ENCODE data around the gene POPDC3. TPM values are rescaled to one million over a fixed set of nuclear protein-coding genes. Genes with fewer than 3 reads are reported as not detected.

Gene POPDC3
- total RNA-seq, 1 donor from 2014 or later, result 5.3 TPM

GRCh38 chr6:105162377-105162776 is 17.4 kb downstream of the POPDC3 start:
- FAIRE-seq (no peak), DNase-seq (ENCODE audit: low spot score in 2 of 2) (no peak)

DNA sequence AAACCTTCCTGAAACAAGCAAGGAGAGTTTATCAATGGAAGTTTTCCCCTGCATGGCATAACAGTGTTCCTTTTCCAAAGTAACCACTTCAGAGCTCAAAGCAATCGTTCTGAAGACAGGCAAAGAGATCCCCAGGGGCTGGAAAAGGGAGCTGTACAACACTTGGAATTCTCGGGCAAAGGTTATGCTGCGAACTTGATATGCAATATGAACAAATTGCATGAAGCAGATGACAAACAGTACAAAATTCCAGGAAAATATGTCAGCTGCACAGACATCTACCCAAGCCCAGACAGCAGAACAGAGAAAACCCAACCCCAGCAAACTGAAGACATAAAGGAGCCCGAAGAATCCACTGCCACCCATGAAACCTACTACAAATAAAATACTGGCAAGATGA is 18.4 kb downstream of the POPDC3 start:
- DNase-seq (ENCODE audit: low spot score in 2 of 2) (no peak), FAIRE-seq (no peak)

GRCh38 chr6:105153676-105154075 is 26.1 kb downstream of the POPDC3 start:
- DNase-seq (ENCODE audit: low spot score in 2 of 2) (no peak), FAIRE-seq (no peak)

GRCh38 chr6:105152880-105153279 is 26.9 kb downstream of the POPDC3 start:
- DNase-seq (ENCODE audit: low spot score in 2 of 2) (no peak), FAIRE-seq (no peak)

GRCh38 chr6:105151644-105152043 is 28.2 kb downstream of the POPDC3 start:
- FAIRE-seq, result no peak
- no peak for DNase-seq (ENCODE audit: low spot score in 2 of 2)

DNA sequence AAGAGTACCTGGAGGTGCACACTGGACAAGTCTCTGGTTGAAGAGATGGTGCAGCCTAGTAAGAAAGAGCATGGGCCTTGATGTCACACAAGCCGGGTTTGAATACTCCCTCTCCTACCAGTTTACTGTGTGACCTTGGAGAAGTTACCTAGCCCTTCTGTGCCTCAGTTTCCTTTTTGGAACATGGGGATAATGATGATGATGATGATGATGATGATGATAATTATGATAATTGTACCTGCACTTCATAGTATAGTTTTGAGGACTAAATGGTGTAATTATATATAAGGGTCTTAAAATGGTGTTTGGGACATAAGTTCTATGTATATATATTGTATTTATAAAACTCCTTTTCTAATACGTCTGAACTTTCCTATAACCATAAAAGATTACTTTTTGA is 41.7 kb downstream of the POPDC3 start:
- FAIRE-seq, result no peak
- no peak for DNase-seq (ENCODE audit: low spot score in 2 of 2)

GRCh38 chr6:105137388-105137787 is 42.4 kb downstream of the POPDC3 start:
- peak; percentile 19 to 32 for DNase-seq (ENCODE audit: low spot score in 2 of 2)
- no peak for FAIRE-seq

DNA sequence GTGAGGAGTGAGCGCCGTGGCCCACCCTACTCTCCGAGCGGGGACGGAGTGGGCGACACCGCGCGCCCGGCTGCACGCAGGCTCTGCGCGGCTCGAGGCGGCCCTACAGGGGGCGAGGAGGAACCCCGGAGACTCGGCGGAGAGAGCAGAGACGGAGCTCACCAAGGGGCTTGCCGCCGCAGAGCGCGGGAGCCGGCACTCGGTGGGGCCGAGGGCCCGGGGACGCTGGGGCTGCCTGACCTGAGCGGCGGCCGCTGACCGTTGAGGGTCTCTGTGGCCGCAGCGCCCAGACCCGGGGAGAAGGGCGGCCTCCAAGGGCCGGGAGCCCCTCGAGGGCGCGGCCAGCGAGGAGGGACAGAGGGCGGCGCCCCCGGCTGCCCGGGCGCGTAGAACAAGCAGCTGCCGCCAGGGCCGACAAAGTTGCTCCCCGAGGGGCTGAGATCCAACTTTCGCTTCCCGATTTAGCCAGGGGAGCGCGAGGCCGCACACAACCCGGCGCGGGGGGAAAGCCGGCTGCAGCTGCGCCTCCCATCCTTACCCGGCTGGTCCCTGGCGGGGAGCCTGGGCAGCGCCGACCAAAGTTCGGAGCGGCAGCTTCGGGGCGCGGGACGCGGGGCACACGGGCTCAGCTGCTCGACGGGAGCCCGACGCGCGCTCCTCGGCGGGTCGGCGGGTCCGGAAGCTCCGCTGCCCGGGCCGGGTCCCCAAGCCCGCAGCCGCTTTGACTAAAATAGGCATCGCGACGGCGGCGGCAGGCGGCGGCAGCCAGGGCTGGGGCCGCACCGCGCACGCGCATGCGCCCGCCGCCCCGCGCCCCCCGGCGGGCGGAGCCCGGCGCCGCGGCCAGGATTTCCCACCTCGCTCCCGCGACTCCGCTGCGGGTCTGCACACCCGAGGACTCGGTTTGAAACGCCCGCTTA is 43.1 kb downstream of the POPDC3 start:
- DNase-seq (ENCODE audit: low spot score in 2 of 2) (peak; percentile 77 to 84), FAIRE-seq (no peak)

DNA sequence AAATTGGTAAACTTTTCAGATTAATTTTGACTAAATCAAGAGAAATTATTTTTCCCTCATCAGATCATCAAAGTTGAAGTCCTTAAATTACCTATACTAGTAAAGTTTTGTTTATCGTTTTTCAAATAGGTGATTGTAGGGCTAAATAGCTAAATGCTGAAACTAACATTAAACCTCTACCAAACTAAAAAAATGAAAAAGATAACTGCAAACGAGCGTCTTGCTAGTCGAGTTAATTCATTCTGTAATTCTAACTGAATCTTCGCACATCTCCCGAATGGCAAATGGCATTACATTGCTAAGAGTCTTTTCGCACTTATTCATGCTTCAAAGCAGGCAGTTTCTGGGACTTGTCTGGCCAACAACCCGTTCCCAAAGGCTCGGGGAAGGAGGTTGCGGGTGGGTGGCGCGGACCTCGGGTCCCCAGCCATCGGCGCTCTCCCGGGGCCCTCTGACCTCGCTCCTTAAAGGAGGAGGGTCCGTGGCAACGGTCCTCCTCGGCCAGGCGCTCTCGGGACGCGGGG is 43.8 kb downstream of the POPDC3 start:
- DNase-seq (ENCODE audit: low spot score in 2 of 2), result peak; percentile 30 to 57
- FAIRE-seq, result no peak

GRCh38 chr6:105135056-105135455 is 44.8 kb downstream of the POPDC3 start:
- DNase-seq (ENCODE audit: low spot score in 2 of 2), result no peak
- no peak for FAIRE-seq

DNA sequence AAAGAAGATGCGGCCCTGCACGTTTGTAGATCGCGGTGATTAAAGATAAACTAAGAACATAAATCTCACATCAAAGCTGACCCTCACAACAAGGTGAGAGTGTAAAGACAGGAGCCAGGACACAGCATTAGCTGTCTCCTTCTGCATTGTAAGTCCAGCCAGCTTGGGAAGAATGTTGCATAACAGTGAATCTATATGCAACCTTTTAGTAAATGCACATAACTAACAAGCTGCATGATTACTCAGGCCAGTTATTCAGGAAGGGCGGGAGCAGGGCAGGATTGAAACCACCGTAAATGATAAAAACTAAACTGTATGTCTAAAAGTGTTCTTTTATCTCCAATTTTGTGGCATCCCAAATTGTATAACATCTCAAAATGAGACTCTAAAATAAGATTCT is 57.1 kb downstream of the POPDC3 start:
- DNase-seq (ENCODE audit: low spot score in 2 of 2) (no peak), FAIRE-seq (no peak)

- DNase-seq (ENCODE audit: low spot score in 2 of 2) (no peak), FAIRE-seq (no peak)
Measured at GRCh38 chr6:105121981-105122380, 57.8 kb downstream of the POPDC3 start.

GRCh38 chr6:105120570-105120969 is 59.2 kb downstream of the POPDC3 start:
- DNase-seq (ENCODE audit: low spot score in 2 of 2), result no peak
- no peak for FAIRE-seq

GRCh38 chr6:105116150-105116549 is 63.7 kb downstream of the POPDC3 start:
- FAIRE-seq (no peak), DNase-seq (ENCODE audit: low spot score in 2 of 2) (no peak)

- FAIRE-seq (no peak), DNase-seq (ENCODE audit: low spot score in 2 of 2) (no peak)
Measured at GRCh38 chr6:105113422-105113821, 66.4 kb downstream of the POPDC3 start.

GRCh38 chr6:105112577-105112976 is 67.2 kb downstream of the POPDC3 start:
- no peak for FAIRE-seq
- DNase-seq (ENCODE audit: low spot score in 2 of 2), result no peak

GRCh38 chr6:105111871-105112270 is 67.9 kb downstream of the POPDC3 start:
- FAIRE-seq, result no peak
- no peak for DNase-seq (ENCODE audit: low spot score in 2 of 2)

GRCh38 chr6:105111105-105111504 is 68.7 kb downstream of the POPDC3 start:
- FAIRE-seq, result no peak
- DNase-seq (ENCODE audit: low spot score in 2 of 2), result no peak

- DNase-seq (ENCODE audit: low spot score in 2 of 2) (no peak), FAIRE-seq (no peak)
Measured at GRCh38 chr6:105109955-105110895, 69.6 kb downstream of the POPDC3 start.

DNA sequence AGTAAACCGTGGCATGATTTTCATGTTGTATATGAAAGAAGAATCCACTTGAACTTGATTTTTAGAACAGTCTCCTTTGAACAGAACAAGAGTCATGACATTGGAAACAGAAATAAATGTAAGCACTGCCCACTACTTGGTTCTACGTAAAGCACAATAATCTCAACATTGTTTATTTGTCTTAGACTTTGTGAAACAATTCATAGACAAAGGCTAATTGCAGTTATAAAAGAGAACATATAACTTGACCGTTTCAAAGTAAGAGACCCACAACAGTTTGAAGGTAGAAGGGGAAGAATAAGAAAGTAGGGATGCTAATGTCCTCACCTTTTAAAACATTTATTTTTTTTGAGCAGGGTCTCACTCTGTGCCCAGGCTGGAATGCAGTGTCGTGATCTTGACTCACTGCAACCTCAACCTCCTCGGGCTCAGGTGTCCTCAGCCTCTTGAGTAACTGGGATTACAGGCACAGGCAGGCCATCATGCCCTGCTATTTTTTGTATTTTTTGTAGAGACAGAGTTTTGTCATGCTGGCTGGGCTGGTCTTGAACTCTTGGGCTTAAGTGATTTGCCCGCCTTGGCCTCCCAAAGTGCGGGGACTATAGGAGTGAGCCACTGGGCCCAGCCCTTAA is 71.1 kb downstream of the POPDC3 start:
- DNase-seq (ENCODE audit: low spot score in 2 of 2) (no peak), FAIRE-seq (no peak)
